Hematopoietic multipotent progenitor cell (in vitro differentiated cells): Measurements from ENCODE around the gene SLC25A14. TPM values are rescaled to one million over a fixed set of nuclear protein-coding genes. Genes with fewer than 3 reads are reported as not detected.
"Not testable (repeated sequence)": the region's sequence is repeated elsewhere in the genome, so short reads cannot be mapped to it uniquely, and the experiment has no call there.

Source experiments
- DNase-seq, 3 donors: peaks; one replicate each; pipeline ENCODE4 v3.0.0-alpha.2; 2011 to 2015; ENCODE audit warnings: low read depth in 2 of 3, low spot score in 2 of 3
- total RNA-seq: library from RNA; depleted of rRNA; stranded (reverse); fragments of >200 nt; gene quantifications from one replicate; pipeline ENCODE4 v1.2.3, GENCODE V29; 2012

Gene SLC25A14
- total RNA-seq, result 4.8 TPM

GRCh38 chrX:130339408-130340222 lies at the start of gene SLC25A14:
Gene SLC25A14 (plus strand): TSS chrX:130339919. CDS start chrX:130340279, 360 bp downstream.
- peak; percentile 46 to 73 (median 52) for DNase-seq

- DNase-seq, result no peak
Observed at GRCh38 chrX:130295519-130296296, 44.0 kb upstream of the SLC25A14 start.

- DNase-seq, result no peak
Observed at GRCh38 chrX:130296297-130296678, 43.4 kb upstream of the SLC25A14 start.

- no peak for DNase-seq
Observed at GRCh38 chrX:130296743-130297142, 43.0 kb upstream of the SLC25A14 start.

GRCh38 chrX:130299279-130300009 lies 40.3 kb upstream of the SLC25A14 start:
- DNase-seq, result no peak

- no peak for DNase-seq
Observed at GRCh38 chrX:130300010-130300282, 39.8 kb upstream of the SLC25A14 start.

GRCh38 chrX:130301405-130301804 lies 38.3 kb upstream of the SLC25A14 start:
- no peak for DNase-seq

- no peak for DNase-seq
Observed at GRCh38 chrX:130301977-130302376, 37.7 kb upstream of the SLC25A14 start.

GRCh38 chrX:130304587-130305368 lies 34.9 kb upstream of the SLC25A14 start:
- DNase-seq, result no peak

- DNase-seq, result not testable (repeated sequence)
Observed at GRCh38 chrX:130319886-130320285, 19.8 kb upstream of the SLC25A14 start.

- DNase-seq, result no peak
Observed at GRCh38 chrX:130321550-130321949, 18.2 kb upstream of the SLC25A14 start.

GRCh38 chrX:130330146-130330545 lies 9.6 kb upstream of the SLC25A14 start:
- no peak for DNase-seq

- peak in 2 of 3 donors; percentile 29 to 43 for DNase-seq
Observed at GRCh38 chrX:130330706-130331105, 9.0 kb upstream of the SLC25A14 start.

- no peak for DNase-seq
Observed at GRCh38 chrX:130336531-130336930, 3.2 kb upstream of the SLC25A14 start.

GRCh38 chrX:130338869-130339268 lies 850 bp upstream of the SLC25A14 start:
- DNase-seq, result not testable (repeated sequence)

- DNase-seq, result no peak
Observed at GRCh38 chrX:130340271-130340670, 552 bp downstream of the SLC25A14 start.

GRCh38 chrX:130343411-130343810 lies 3.7 kb downstream of the SLC25A14 start:
- no peak for DNase-seq

- no peak for DNase-seq
Observed at GRCh38 chrX:130347321-130347720, 7.6 kb downstream of the SLC25A14 start.

GRCh38 chrX:130351567-130351966 lies 11.8 kb downstream of the SLC25A14 start:
- DNase-seq, result no peak

GRCh38 chrX:130352050-130352449 lies 12.3 kb downstream of the SLC25A14 start:
- not testable (repeated sequence) for DNase-seq

- DNase-seq, result no peak
Observed at GRCh38 chrX:130376077-130376476, 36.4 kb downstream of the SLC25A14 start.
